GM21367 (cell line): Measurements from ENCODE around the gene CYBC1.
"Not testable (repeated sequence)": the region's sequence is repeated elsewhere in the genome, so short reads cannot be mapped to it uniquely, and the experiment has no call there.

ENCODE experiments used
- ATAC-seq: cut with Tn5 transposase; IDR thresholded peaks from one replicate; pipeline ENCODE4 v1.9.1; 2021; ENCODE audit not compliant: unreplicated experiment

Gene CYBC1

GRCh38 chr17:82435601-82436583, 14.7 kb downstream of the CYBC1 start:
- ATAC-seq, result no peak

GRCh38 chr17:82435103-82435502, 15.4 kb downstream of the CYBC1 start:
- ATAC-seq, result no peak

- ATAC-seq, result no peak
Observed at GRCh38 chr17:82434216-82434565, 16.4 kb downstream of the CYBC1 start.

GRCh38 chr17:82433560-82434215, 16.9 kb downstream of the CYBC1 start:
- no peak for ATAC-seq

- no peak for ATAC-seq
Observed at GRCh38 chr17:82432017-82432416, 18.5 kb downstream of the CYBC1 start.

- no peak for ATAC-seq
Observed at GRCh38 chr17:82429824-82430223, 20.7 kb downstream of the CYBC1 start.

- no peak for ATAC-seq
Observed at GRCh38 chr17:82428546-82428945, 22.0 kb downstream of the CYBC1 start.

- ATAC-seq, result no peak
Observed at GRCh38 chr17:82424863-82425159, 25.7 kb downstream of the CYBC1 start.

GRCh38 chr17:82424001-82424862, 26.3 kb downstream of the CYBC1 start:
- no peak for ATAC-seq

GRCh38 chr17:82419540-82419939, 31.0 kb downstream of the CYBC1 start:
- no peak for ATAC-seq

- peak; percentile 82 for ATAC-seq
Observed at GRCh38 chr17:82418001-82418986, 32.3 kb downstream of the CYBC1 start, which contains the start of the genes HEXD and OGFOD3. HEXD (plus strand) TSS chr17:82418347; CDS start chr17:82419800, 1,453 bp downstream. OGFOD3 (minus strand) TSS chr17:82418586; CDS start chr17:82418485, 101 bp downstream.

- ATAC-seq, result no peak
Observed at GRCh38 chr17:82416771-82417170, 33.8 kb downstream of the CYBC1 start.

- ATAC-seq, result no peak
Observed at GRCh38 chr17:82416264-82416663, 34.3 kb downstream of the CYBC1 start.

- no peak for ATAC-seq
Observed at GRCh38 chr17:82415786-82416185, 34.8 kb downstream of the CYBC1 start.

GRCh38 chr17:82415336-82415735, 35.2 kb downstream of the CYBC1 start:
- no peak for ATAC-seq

- ATAC-seq, result no peak
Observed at GRCh38 chr17:82414548-82415281, 35.8 kb downstream of the CYBC1 start.

- no peak for ATAC-seq
Observed at GRCh38 chr17:82412535-82413520, 37.7 kb downstream of the CYBC1 start.

GRCh38 chr17:82412081-82412480, 38.5 kb downstream of the CYBC1 start:
- not testable (repeated sequence) for ATAC-seq
